GM18909 (cell line): ENCODE results near the gene LCE3E.

Experiments
- ATAC-seq: cut with Tn5 transposase; IDR thresholded peaks from one replicate; pipeline ENCODE4 v1.9.1; 2021; ENCODE audit warnings: mild to moderate bottlenecking; ENCODE audit not compliant: unreplicated experiment, poor library complexity

Gene LCE3E

GRCh38 chr1:152517237-152517811, 49.3 kb downstream of the LCE3E start:
- no peak for ATAC-seq

- ATAC-seq = no peak
These were observed 50.5 kb downstream of the LCE3E start for GRCh38 chr1:152516082-152516481.
